Central memory CD8-positive, alpha-beta T cell (primary cell): ENCODE data around the gene KBTBD6.
"Not testable (repeated sequence)": the region's sequence is repeated elsewhere in the genome, so short reads cannot be mapped to it uniquely, and the experiment has no call there.

ENCODE experiments used
- ATAC-seq: fragments of 150-1000 bp; cut with Tn5 transposase; replicated peaks from 2 replicates; pipeline ENCODE4 v1.10.0; 2022; ENCODE audit warnings: mild to moderate bottlenecking, moderate FRiP score, moderate number of reproducible peaks; ENCODE audit not compliant: poor library complexity, severe bottlenecking; ENCODE audit errors: extremely low read depth
- DNase-seq, 2 donors: peaks; one replicate each; pipeline ENCODE4 v3.0.0; 2021; ENCODE audit warnings: low spot score in 2 of 2
- H3K27ac Mint-ChIP-seq: one replicate; pipeline ENCODE4 v1.8.0; 2022; ENCODE audit warnings: low read depth, mild to moderate bottlenecking, moderate library complexity, mixed read lengths
- H3K27me3 Mint-ChIP-seq: one replicate; pipeline ENCODE4 v1.8.0; 2022; ENCODE audit warnings: mixed read lengths
- H3K36me3 Mint-ChIP-seq: one replicate; pipeline ENCODE4 v1.8.0; 2022; ENCODE audit warnings: mild to moderate bottlenecking, moderate library complexity, mixed read lengths; ENCODE audit not compliant: insufficient read depth
- H3K4me1 Mint-ChIP-seq: one replicate; pipeline ENCODE4 v1.8.0; 2022; ENCODE audit warnings: mixed read lengths
- H3K4me3 Mint-ChIP-seq: one replicate; pipeline ENCODE4 v1.8.0; 2022; ENCODE audit warnings: mild to moderate bottlenecking, moderate library complexity, mixed read lengths
- H3K9me3 Mint-ChIP-seq: one replicate; pipeline ENCODE4 v1.8.0; 2022; ENCODE audit warnings: mixed read lengths

KBTBD6 gene

GRCh38 chr13:41132512-41133152, at the start of gene KBTBD6:
Gene KBTBD6 (minus strand): TSS chr13:41132802. CDS start chr13:41132511, 291 bp downstream.
- peak; percentile 98 for ATAC-seq
- no peaks in the 10 kb centered on the region for H3K9me3 Mint-ChIP-seq
- peak within 1 kb of the TSS; percentile 88 for H3K27ac Mint-ChIP-seq
- DNase-seq, result peak; percentile 79 to 85
- peak within 1 kb of the TSS; percentile 98 for H3K4me3 Mint-ChIP-seq
- H3K4me1 Mint-ChIP-seq, result peaks cover 39% of the 10 kb centered on the region
- H3K36me3 Mint-ChIP-seq, result peaks cover 9% of the 10 kb centered on the region
- no peaks in the 10 kb centered on the region for H3K27me3 Mint-ChIP-seq

GRCh38 chr13:41182231-41182630, 49.6 kb upstream of the KBTBD6 start:
- H3K4me1 Mint-ChIP-seq, result peaks cover 5% of the 10 kb centered on the region
- ATAC-seq (no peak), DNase-seq (no peak)
- no peaks in the 10 kb centered on the region for H3K36me3 Mint-ChIP-seq
- no peak overlapping the region for H3K4me3 Mint-ChIP-seq
- H3K27ac Mint-ChIP-seq, result no peak overlapping the region
- H3K27me3 Mint-ChIP-seq, result no peaks in the 10 kb centered on the region
- H3K9me3 Mint-ChIP-seq, result no peaks in the 10 kb centered on the region

- Mint-ChIP-seq H3K36me3 (no peaks in the 10 kb centered on the region), H3K27me3 (no peaks in the 10 kb centered on the region), H3K9me3 (peaks cover 4% of the 10 kb centered on the region), H3K4me3 (no peak overlapping the region), H3K27ac (no peak overlapping the region), H3K4me1 (peaks cover 5% of the 10 kb centered on the region)
- DNase-seq (no peak), ATAC-seq (no peak)
These were observed 47.1 kb upstream of the KBTBD6 start for GRCh38 chr13:41179593-41180250.

GRCh38 chr13:41178040-41178439, 45.4 kb upstream of the KBTBD6 start:
- no peak for ATAC-seq
- H3K36me3 Mint-ChIP-seq, result no peaks in the 10 kb centered on the region
- no peak overlapping the region for H3K27ac Mint-ChIP-seq
- no peak overlapping the region for H3K4me3 Mint-ChIP-seq
- no peaks in the 10 kb centered on the region for H3K27me3 Mint-ChIP-seq
- DNase-seq, result no peak
- H3K9me3 Mint-ChIP-seq, result peaks cover 4% of the 10 kb centered on the region
- peaks cover 5% of the 10 kb centered on the region for H3K4me1 Mint-ChIP-seq

GRCh38 chr13:41177616-41178015, 45.0 kb upstream of the KBTBD6 start:
- H3K27me3 Mint-ChIP-seq, result no peaks in the 10 kb centered on the region
- H3K27ac Mint-ChIP-seq, result no peak overlapping the region
- H3K4me3 Mint-ChIP-seq, result no peak overlapping the region
- H3K4me1 Mint-ChIP-seq, result peaks cover 5% of the 10 kb centered on the region
- DNase-seq, result no peak
- peaks cover 4% of the 10 kb centered on the region for H3K9me3 Mint-ChIP-seq
- no peak for ATAC-seq
- no peaks in the 10 kb centered on the region for H3K36me3 Mint-ChIP-seq

GRCh38 chr13:41175576-41175975, 43.0 kb upstream of the KBTBD6 start:
- not testable (repeated sequence) for H3K4me1 Mint-ChIP-seq, H3K9me3 Mint-ChIP-seq, DNase-seq, H3K27me3 Mint-ChIP-seq, ATAC-seq, H3K4me3 Mint-ChIP-seq, H3K36me3 Mint-ChIP-seq
- peak overlapping the region; percentile 51 for H3K27ac Mint-ChIP-seq

GRCh38 chr13:41162151-41162550, 29.5 kb upstream of the KBTBD6 start:
- Mint-ChIP-seq H3K36me3 (no peaks in the 10 kb centered on the region), H3K4me1 (peaks cover 7% of the 10 kb centered on the region), H3K9me3 (peaks cover 5% of the 10 kb centered on the region), H3K27me3 (no peaks in the 10 kb centered on the region), H3K27ac (no peak overlapping the region), H3K4me3 (no peak overlapping the region)
- ATAC-seq (no peak), DNase-seq (no peak)

- Mint-ChIP-seq H3K27me3 (no peaks in the 10 kb centered on the region), H3K4me3 (no peak overlapping the region), H3K27ac (no peak overlapping the region), H3K36me3 (no peaks in the 10 kb centered on the region), H3K9me3 (peaks cover 5% of the 10 kb centered on the region), H3K4me1 (peaks cover 7% of the 10 kb centered on the region)
- ATAC-seq (no peak), DNase-seq (no peak)
These were observed 26.6 kb upstream of the KBTBD6 start for GRCh38 chr13:41159174-41159573.

GRCh38 chr13:41157048-41157717, 24.6 kb upstream of the KBTBD6 start:
- H3K27ac Mint-ChIP-seq, result no peak overlapping the region
- no peaks in the 10 kb centered on the region for H3K27me3 Mint-ChIP-seq
- no peak overlapping the region for H3K4me3 Mint-ChIP-seq
- H3K36me3 Mint-ChIP-seq, result no peaks in the 10 kb centered on the region
- ATAC-seq, result no peak
- peaks cover 7% of the 10 kb centered on the region for H3K4me1 Mint-ChIP-seq
- H3K9me3 Mint-ChIP-seq, result peaks cover 4% of the 10 kb centered on the region
- no peak for DNase-seq

- no peaks in the 10 kb centered on the region for H3K36me3 Mint-ChIP-seq
- peaks cover 7% of the 10 kb centered on the region for H3K4me1 Mint-ChIP-seq
- no peak overlapping the region for H3K4me3 Mint-ChIP-seq
- no peaks in the 10 kb centered on the region for H3K27me3 Mint-ChIP-seq
- H3K27ac Mint-ChIP-seq, result no peak overlapping the region
- H3K9me3 Mint-ChIP-seq, result peaks cover 10% of the 10 kb centered on the region
- ATAC-seq, result no peak
- no peak for DNase-seq
These were observed 24.0 kb upstream of the KBTBD6 start for GRCh38 chr13:41156620-41157019.

- Mint-ChIP-seq H3K27me3 (no peaks in the 10 kb centered on the region), H3K36me3 (no peaks in the 10 kb centered on the region), H3K9me3 (peaks cover 19% of the 10 kb centered on the region), H3K4me1 (peaks cover 4% of the 10 kb centered on the region), H3K4me3 (no peak overlapping the region), H3K27ac (no peak overlapping the region)
- no peak for DNase-seq
- no peak for ATAC-seq
These were observed 21.4 kb upstream of the KBTBD6 start for GRCh38 chr13:41154042-41154441.

GRCh38 chr13:41152005-41152404, 19.4 kb upstream of the KBTBD6 start:
- no peaks in the 10 kb centered on the region for H3K36me3 Mint-ChIP-seq
- H3K27ac Mint-ChIP-seq, result no peak overlapping the region
- no peak overlapping the region for H3K4me3 Mint-ChIP-seq
- DNase-seq (no peak), ATAC-seq (no peak)
- H3K4me1 Mint-ChIP-seq, result no peaks in the 10 kb centered on the region
- peaks cover 28% of the 10 kb centered on the region for H3K9me3 Mint-ChIP-seq
- no peaks in the 10 kb centered on the region for H3K27me3 Mint-ChIP-seq

- no peak for DNase-seq
- no peak for ATAC-seq
- H3K9me3 Mint-ChIP-seq, result peaks cover 28% of the 10 kb centered on the region
These were observed 17.5 kb upstream of the KBTBD6 start for GRCh38 chr13:41150058-41150457.

More at GRCh38 chr13:41150058-41150457, 17.5 kb upstream of the KBTBD6 start:
- H3K27ac Mint-ChIP-seq, result no peak overlapping the region
- H3K4me1 Mint-ChIP-seq, result no peaks in the 10 kb centered on the region
- H3K27me3 Mint-ChIP-seq, result no peaks in the 10 kb centered on the region
- no peaks in the 10 kb centered on the region for H3K36me3 Mint-ChIP-seq
- no peak overlapping the region for H3K4me3 Mint-ChIP-seq
